GM21529 (cell line): ENCODE results near the gene STK17A.

ENCODE experiments used
- ATAC-seq: cut with Tn5 transposase; IDR thresholded peaks from one replicate; pipeline ENCODE4 v1.9.1; 2021; ENCODE audit not compliant: unreplicated experiment

STK17A gene

DNA sequence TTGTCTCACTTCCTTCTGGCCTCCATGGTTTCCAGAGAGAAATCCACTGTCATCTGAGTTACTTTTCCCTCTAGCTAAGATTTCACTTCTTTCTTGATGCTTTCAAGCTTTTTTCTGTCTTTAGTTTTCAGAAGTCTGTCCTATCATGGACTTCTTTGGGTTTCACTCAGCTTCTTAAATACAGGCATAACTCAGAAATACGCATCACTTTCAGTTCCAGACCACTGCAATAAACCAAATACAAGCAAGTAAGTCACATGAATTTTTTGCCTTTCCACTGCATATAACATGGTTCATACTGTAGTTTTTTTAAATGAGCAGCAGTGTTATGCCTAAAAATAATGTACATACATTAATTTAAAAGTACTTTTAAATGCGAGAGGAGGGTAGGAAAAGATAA, 48.7 kb downstream of the STK17A start:
- ATAC-seq = no peak

DNA sequence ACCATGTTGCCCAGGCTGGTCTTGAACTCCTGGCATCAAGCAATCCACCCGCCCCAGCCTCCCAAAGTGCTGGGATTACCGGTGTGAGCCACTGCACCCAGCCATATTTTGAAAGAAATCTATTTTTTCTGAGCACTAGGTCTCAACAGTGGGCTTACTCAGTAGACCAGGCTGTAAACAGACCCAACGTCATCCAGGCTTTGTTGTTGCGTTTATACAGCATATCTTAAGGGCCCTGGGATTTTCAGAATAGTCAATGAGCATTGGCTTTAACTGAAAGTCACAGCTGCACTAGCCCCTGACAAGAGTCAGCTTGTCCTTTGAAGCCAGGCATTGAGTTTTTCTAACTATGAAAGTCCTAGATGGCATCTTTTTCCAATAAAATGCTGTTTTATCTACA, 49.8 kb downstream of the STK17A start:
- no peak for ATAC-seq

DNA sequence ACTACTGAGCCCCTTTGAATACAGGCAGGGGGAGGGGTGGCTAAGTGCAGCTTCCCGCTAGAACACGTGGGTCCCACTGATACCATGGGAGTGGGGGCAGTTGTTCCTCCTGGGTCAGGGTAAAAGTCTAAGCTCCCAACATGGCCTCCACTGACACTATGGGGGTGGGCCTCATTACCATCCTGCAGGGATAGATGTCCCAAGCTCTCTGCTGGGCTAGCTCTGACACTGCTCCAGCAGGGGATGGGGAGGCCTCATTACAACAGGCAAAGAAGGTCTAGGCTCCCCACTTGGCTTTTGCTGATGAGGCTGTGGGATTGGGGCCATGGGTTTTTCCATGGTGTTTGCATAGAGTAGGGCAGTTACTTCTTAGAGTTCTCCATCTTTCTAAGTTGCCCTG, 51.5 kb downstream of the STK17A start:
- ATAC-seq = no peak

DNA sequence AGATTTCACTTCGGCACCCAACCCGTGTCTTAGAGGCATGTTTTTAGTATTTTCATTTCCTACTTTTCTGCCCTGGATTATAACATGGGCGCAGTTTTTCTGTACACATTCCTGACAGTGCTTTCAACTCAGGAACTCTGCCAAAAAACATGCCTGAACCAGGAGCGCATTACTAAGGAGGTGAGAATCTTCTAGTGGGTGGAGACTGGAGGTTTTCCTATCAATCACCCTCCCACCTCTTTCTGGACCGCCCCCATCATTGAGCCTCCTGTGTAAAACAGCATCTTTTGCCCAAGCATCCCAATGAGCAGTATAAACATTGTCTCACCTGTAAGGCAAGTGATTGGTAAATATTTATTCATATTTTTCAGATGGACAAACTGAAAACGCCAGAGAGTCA, 53.2 kb downstream of the STK17A start:
- ATAC-seq = no peak

DNA sequence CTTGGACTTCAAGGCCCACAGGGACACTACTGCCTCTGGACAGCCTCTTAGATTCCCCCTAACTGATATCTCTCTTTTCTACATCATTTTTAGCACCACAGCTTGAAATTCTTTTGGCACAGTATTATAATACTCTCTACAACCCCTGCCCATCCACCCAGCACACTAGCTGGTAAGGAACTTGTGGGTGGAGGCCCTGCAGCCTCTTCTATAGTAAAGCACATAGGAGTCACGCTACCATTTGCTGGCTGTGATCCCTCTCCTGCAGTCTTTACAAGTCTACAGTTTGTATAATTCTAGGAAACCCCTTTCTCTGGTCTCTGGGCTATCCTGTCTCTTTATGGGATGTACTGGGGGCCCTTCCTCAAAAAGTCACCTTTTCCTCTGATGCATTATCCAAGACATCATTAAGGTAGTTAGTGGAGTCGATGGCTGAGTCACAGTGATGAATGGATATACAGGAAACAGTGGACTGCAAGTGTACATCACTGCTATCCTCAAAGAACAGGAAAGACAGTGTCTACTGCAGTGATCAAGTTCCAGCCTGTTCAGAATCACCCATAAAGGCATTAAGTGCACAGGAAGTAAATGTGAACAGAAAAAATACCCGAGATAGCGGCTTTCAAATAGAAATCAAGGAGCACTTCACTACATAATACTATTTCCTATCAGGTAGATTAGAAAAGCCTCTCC, 54.4 kb downstream of the STK17A start:
- ATAC-seq = no peak

DNA sequence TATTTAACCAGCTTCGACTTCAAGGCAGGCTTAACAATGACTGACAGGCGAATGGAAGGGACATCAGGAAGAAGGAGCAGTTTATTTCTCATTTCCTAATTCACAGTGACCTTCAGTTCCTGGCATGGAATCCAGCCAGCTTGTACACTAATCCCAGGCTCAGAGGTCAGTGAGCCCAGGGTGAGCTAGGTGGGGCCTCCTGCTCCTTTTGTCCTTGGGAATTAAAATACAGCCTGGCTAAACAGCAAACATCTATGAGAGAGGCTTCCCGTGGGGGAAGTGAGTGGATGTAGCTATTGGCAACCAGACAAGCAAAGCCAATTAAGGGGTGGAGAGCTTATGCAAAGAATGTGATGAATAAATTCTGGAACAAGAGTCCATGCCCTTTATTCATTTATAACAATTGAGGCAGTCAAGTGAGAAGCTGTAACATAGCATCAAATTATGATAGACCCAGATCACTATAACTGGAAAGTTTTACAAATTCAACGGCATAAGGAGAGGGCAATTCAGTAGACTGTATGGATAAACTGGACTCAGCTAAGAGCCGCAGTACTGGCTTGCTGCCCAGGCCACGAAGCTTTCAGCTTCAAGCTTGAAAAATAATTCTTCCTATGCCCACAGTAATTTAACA, 57.1 kb downstream of the STK17A start:
- ATAC-seq = no peak

DNA sequence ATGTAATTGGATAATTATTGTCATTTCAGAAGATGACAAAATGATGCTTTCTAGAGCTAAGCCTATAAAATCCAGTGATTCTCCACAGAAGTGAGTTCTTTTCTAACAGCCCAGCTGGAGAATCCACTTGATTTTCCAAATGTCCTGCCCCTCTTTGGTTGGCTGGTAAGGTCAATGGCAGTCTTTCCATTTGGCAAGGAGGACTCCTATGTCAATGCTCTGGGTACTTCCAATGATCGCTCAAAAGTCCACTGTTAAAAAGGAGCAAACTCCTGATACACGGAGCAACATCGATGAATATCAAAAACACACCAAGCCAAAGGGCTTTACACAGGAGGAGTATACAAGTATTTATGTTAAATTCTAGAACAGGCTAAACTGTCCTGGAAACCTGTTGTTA, 57.8 kb downstream of the STK17A start:
- ATAC-seq = no peak

DNA sequence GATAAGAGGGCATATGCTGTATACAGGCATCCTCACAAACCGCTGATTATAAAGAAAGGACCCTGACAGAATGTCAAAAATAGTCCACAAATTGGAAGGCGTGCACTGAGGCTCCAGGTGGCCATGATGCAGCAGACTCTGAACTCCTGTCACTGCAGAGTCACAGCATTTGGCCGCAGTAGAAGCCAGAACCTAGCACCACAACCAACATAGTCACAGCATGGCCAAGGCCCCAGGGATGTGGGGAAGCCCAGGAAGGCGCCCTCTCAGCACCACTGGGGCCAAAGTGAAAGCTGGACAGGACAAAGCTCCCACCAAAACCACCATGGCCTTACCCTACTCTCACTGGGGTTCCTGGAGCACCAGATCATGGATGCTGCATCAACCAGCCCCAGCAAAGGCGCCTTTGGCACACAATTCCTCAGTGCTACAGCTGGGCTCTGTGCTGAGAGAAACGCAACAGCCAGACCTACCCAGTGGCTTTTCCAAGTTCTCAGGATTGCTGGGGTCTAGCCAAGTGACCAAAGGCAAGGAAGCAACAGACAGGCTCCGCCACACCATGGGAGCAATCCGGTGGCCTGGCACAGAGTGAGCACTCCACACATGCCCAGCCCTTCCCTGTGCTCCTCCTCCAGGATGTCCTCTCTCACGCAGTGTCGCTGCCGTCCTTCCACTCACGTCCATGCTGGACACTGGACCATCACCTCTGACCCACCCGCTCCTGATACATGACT, 60.2 kb downstream of the STK17A start:
- no peak for ATAC-seq

DNA sequence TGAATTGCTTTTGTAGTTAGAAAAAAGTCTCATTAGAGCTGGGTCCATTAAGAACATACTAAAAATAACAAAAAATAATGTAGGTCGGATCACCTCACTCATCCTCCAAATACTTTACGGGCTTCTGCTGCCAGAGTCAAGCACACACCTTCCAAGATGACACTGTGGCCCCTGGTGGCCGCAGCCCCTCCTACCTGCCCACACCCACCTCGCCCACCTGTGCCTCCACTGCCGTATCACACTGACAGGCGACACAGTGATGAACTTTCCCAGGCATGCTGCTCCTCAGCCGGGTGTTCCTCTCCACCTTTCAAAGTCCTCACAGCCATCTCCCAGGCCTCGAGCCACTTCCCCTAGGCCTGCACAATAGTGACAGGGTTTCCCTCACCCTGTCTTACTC, 60.9 kb downstream of the STK17A start:
- ATAC-seq = no peak

DNA sequence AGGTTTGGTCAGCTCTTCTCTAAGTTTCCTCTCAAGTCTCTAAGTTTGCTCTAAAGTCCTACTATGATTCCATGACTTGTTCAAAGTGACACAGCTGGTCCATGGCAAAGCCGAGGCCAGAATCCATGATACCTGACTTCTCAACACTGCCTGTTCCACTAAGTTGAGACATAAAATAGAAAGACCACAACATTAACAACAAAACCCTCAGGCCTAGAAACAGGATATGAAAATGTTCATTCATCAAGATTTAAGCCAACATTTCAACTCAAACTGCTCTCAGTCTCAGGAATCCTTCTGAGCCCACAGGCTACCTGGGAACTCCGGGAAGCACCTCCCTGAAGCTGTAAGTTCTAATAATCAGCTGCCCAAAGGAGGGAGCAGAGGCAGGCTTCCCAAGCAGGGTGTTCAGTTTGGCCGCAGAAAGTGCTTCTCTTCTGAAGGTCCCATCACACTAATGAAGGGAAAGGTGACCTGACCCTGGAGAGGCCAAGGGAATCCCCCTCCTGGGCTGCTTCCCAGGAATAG, 62.9 kb downstream of the STK17A start:
- ATAC-seq = no peak

DNA sequence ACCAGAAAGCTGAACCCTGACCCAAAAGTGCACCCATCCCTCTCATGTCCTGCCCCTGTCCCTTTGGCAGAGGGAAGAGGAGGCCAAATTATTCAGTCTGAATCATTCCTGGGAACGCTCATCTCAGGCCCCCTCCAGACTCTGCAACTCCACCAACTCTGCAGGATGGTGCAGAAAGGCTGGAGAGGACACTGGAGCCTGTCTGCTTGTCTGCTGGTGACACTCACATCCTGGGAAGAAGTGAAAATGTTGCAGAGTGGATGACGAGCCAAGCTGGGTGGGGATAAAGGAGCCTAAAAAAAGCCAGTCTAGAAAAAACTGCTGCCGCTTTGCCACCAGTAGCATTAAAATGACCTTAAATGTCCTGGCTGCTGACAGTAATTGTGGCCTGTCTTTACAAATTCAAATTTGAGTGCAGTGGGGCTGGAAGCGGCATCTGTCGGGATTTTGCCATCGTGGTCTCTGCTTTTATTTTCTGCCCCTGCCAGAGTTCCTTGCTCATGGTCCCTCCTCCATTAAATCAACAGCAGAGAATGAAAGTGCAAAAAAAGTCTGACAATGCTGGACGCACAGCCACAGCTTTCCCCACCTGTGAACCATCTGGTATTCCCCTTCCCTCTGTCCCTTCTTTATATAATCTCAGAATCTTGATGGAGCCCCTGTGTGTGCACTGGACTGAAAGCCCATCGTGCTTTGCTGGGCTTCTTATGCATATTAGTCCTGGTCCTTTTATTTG, 63.9 kb downstream of the STK17A start:
- no peak for ATAC-seq

DNA sequence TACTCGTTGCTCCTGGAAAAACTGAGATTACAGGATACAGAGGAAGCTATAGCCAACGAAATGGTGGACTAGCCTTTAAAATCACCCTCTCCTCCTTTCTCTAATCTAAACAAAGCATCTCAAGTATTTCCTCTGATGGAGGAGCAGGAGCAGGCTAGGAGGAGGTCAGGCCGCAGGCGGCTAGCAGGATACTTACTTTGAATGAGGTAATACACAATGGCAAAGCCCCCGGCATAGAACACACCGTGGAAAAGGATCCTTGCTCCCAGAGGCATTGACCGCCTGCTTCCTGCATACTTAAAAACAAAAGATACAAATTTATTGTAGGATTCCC, 64.4 kb downstream of the STK17A start:
- ATAC-seq = no peak

DNA sequence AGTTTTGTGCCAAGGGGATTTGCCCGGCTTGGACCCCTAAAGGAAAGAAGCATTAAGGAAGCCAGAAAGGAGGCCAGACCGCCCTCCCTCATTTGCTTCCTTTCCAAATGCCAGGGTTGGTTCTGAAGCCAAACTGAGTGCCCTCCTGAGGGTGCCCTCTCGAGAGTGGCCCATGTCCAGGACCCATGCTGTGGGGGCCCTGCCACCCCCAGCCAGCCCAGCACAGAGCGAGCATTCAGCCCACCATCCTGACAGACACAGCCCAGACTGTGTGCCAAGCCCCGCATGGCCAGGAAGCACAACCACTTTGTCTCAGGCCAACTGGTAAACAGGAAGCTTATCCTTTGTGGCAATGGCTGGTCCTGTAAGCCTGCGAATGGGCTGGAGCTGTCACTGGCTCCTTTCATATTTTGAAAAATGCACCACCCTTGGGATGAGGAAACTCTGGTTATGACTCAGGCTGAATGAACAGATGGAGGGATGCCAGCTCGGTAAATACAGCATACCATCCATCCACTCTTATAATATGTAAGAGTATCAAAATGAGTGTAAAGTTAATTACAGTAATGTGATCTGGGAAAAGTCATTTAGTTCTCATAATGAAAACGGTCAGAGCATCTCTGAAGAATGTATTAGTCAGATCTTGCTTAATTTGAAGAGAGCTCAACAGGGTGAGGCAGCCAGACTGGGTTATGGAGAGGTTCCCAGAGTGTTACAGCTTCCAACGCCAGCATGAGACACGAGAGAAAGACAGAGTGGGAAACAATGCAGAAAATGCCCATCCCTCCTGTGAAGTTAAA, 65.0 kb downstream of the STK17A start:
- peak; percentile 12 for ATAC-seq

DNA sequence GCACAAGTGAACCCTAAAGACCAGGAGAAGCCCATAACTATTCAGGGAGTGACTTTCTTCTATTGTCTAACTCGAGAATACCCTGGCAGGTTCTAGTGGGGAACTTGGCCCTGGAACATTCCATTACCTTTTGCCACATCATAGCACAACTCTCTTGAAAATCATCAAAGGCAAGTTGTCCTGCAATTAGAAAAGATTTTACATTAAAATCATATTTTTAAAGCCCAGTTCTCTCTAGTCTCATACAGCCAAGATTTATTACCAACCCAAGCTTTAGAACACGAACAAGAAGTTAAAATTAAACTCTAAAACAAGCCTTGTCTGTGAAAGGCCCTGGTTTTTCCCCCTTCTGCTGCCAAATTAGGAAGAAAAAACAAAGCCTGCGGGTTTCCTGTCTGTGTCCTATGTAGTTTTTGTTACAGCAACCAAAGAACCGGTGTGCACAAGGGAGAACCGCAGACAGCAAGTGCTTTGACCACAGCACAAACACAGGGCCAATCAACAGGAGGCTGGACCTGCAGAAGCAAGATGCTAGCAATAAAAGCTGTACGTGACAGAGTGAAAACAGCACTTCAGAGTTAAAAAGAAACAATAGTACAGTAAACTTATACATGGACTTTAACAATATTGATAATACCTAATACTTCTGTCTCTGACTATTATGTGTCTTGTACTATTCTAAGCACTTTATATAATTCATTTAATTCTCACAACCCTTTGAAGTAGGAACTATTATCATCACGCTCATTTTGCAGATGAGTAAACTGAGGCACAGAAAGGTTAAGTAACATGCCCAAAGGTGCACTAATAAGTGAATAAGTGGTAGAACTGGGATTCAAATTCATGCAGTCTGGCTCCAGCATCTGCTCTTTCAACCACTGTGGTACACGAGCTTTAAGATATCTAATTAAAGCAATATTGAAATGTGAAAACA, 65.8 kb downstream of the STK17A start:
- ATAC-seq = peak; percentile 59

DNA sequence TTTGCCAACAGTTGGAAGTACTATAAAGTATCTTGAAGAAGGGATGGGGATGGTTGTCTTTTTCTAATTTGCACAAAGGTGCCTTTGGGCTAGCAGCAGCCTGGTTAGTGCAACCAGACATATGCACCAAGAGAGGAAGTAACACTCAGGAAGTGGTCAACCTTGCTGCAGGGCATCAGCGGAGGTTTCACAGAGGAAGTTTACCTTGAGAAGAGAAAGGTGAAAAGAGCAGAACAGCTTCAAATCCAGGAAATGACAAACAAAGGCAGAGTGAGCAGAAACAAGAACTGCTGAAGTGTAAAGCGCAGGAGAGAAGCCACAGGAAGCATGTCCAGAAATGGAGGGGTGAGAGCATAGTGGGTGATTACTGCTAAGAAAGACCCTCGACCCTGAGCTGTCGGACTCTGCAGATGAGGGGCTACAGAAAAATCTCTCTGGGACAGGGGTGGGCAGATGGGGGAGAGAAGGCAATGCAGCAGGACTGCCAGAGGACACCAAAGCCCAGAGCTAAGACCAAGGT, 66.9 kb downstream of the STK17A start:
- peak; percentile 59 for ATAC-seq

DNA sequence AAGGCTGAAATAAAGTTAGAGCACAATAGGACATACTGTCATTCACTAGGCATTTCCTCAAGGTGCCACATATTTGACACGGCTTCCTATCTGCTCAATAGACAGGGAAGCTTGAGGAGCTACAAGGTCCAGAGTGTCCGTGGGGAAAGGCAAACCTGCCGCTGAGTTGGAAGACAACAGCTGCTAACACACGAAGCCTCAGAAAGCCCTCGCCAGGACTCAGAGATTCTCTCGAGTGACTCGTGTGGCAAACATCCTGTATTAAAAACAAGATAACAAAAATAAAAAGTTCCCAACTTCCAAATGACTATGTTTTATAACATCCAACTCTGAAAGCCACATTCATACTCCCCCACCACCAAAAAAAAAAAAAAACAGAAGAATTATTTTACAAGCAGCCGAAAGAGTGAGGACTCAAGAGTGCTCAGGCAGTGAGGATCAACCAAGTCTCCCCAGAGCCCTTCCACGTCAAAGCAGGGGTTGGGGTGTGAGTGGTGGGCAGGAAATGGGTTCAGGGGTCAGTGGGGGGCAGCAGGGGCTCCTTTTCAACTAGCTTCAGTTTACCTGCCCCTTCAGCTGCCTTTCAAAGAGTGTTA, 67.6 kb downstream of the STK17A start:
- ATAC-seq = no peak

DNA sequence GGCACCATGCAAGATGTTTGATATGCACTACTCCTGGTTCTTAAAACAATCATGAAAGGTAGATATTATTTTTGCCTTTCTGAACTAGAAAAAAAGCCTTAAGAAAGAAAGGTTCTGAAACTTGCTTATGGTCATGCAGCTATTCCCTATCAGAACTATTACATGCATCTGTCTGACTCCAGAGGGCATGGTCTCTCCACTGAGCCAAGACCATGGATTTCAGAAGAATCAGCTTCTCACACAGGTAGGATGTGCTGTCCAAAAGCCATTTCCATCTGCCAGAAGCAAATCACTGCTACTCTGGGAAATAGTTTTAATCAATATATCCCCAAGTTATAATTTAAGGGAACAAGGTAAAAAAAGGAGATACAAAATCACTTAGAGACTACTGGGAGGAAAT, 69.5 kb downstream of the STK17A start:
- no peak for ATAC-seq

DNA sequence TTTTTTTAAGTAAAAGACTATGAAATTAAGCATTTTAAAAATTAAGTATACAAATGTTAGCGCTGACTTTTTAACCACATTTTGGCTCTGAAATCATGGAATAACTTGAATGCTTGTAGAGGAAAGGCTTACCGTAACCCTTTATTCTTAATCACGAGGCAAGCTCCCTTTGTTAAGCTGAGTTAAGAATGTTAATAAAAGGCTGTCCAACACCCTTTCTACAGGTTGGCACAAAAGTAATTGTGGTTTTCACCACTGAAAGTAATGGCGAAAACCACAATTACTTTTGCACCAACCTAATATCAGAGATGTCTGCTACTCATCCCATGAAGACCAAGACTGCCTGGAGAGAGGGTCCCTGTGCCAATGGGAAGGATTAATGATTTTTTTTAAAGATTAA, 70.6 kb downstream of the STK17A start:
- ATAC-seq = no peak

DNA sequence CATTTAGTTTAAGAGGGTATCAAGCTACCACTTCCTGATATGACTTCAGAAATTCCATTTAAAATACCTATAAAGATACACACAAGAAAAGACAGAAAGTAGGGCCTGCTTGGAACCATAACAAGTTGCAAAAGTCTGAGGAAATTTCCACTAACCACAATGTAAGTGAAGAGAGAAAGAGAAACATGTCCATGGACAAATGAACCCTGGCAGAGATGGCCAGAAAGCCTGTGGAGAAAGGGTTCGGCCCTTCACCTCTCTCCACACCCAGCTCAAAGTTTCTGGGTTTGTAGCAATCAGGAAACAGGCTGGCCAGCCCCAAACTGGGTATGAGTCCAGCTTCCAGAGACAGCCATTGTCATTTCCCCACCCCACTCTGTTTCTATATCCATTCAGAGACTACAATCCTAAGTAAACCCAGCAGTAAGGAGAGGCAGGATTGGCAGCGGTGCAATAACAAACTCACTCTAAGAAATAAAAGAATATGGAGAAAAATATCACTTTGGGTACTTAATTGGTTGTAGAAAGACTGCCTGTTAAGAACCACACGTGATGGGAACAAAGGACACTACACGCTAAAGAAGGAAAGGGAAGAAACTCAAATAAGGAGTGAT, 71.1 kb downstream of the STK17A start:
- ATAC-seq = no peak
